Measurements from ENCODE around the gene NFIC. TPM values are rescaled to one million over a fixed set of nuclear protein-coding genes. Genes with fewer than 3 reads are reported as not detected.
"Not testable (repeated sequence)": the region's sequence is repeated elsewhere in the genome, so short reads cannot be mapped to it uniquely, and the experiment has no call there.

Gene NFIC
- polyA plus RNA-seq, 4 donors, result 4.5 to 37.9 (median 8.2) TPM

GRCh38 chr19:3323026-3323425 is 43.4 kb upstream of the NFIC start:
- H3K4me3 ChIP-seq (ENCODE audit: low read depth in 1 of 3, low read length in 3 of 3), result no peak overlapping the region
- H3K36me3 ChIP-seq (ENCODE audit: control insufficient read depth in 3 of 3, insufficient read depth in 2 of 3, low read depth in 1 of 3, low read length in 3 of 3), result no peaks in the 10 kb centered on the region
- H3K4me1 ChIP-seq (ENCODE audit: control insufficient read depth in 3 of 3, insufficient read depth in 2 of 3, low read depth in 1 of 3, low read length in 2 of 3), result no peaks in the 10 kb centered on the region
- FAIRE-seq (no peak), DNase-seq (no peak)
- peaks cover 0 to 2% of the 10 kb centered on the region in 2 donors for H3K9me3 ChIP-seq (ENCODE audit: control insufficient read depth in 2 of 2, insufficient read depth in 1 of 2, low read depth in 1 of 2, low read length in 1 of 2)
- WGBS, 3 donors, result 47 to 71% methylated on average over 1 to 2 of the region's 2 CpGs; no CpG with 5 or more reads in 1 of the 3 donors
- H3K27ac ChIP-seq (ENCODE audit: low read depth in 1 of 3, low read length in 2 of 3), result no peak overlapping the region
- H3K27me3 ChIP-seq (ENCODE audit: control insufficient read depth in 3 of 3, insufficient read depth in 3 of 3, low read length in 3 of 3), result no peaks in the 10 kb centered on the region

GRCh38 chr19:3323658-3324057 is 42.7 kb upstream of the NFIC start:
- FAIRE-seq, result no peak
- no peak for DNase-seq
- Histone ChIP-seq H3K36me3 (ENCODE audit: control insufficient read depth in 3 of 3, insufficient read depth in 2 of 3, low read depth in 1 of 3, low read length in 3 of 3) (no peaks in the 10 kb centered on the region), H3K4me3 (ENCODE audit: low read depth in 1 of 3, low read length in 3 of 3) (no peak overlapping the region), H3K27me3 (ENCODE audit: control insufficient read depth in 3 of 3, insufficient read depth in 3 of 3, low read length in 3 of 3) (no peaks in the 10 kb centered on the region), H3K27ac (ENCODE audit: low read depth in 1 of 3, low read length in 2 of 3) (no peak overlapping the region), H3K4me1 (ENCODE audit: control insufficient read depth in 3 of 3, insufficient read depth in 2 of 3, low read depth in 1 of 3, low read length in 2 of 3) (no peaks in the 10 kb centered on the region), H3K9me3 (ENCODE audit: control insufficient read depth in 2 of 2, insufficient read depth in 1 of 2, low read depth in 1 of 2, low read length in 1 of 2) (peaks cover 0 to 2% of the 10 kb centered on the region in 2 donors)
- 14 to 41% (median 29%) methylated on average over 1 to 2 of the region's 2 CpGs for WGBS, 3 donors

- peak in 1 of 2 donors; percentile 55 for DNase-seq
- no peak overlapping the region for H3K27ac ChIP-seq (ENCODE audit: low read depth in 1 of 3, low read length in 2 of 3)
Measured at GRCh38 chr19:3324405-3324856, 42.0 kb upstream of the NFIC start.

GRCh38 chr19:3325451-3325850 is 40.9 kb upstream of the NFIC start:
- no peaks in the 10 kb centered on the region for H3K27me3 ChIP-seq (ENCODE audit: control insufficient read depth in 3 of 3, insufficient read depth in 3 of 3, low read length in 3 of 3)
- no peak for DNase-seq
- no peaks in the 10 kb centered on the region for H3K36me3 ChIP-seq (ENCODE audit: control insufficient read depth in 3 of 3, insufficient read depth in 2 of 3, low read depth in 1 of 3, low read length in 3 of 3)
- peaks cover 0 to 2% of the 10 kb centered on the region in 2 donors for H3K9me3 ChIP-seq (ENCODE audit: control insufficient read depth in 2 of 2, insufficient read depth in 1 of 2, low read depth in 1 of 2, low read length in 1 of 2)
- no peaks in the 10 kb centered on the region for H3K4me1 ChIP-seq (ENCODE audit: control insufficient read depth in 3 of 3, insufficient read depth in 2 of 3, low read depth in 1 of 3, low read length in 2 of 3)
- WGBS, 3 donors, result 78 to 85% (median 79%) methylated on average over 1 of the region's 1 CpG
- H3K4me3 ChIP-seq (ENCODE audit: low read depth in 1 of 3, low read length in 3 of 3), result no peak overlapping the region
- no peak for FAIRE-seq
- no peak overlapping the region for H3K27ac ChIP-seq (ENCODE audit: low read depth in 1 of 3, low read length in 2 of 3)

More at GRCh38 chr19:3324405-3324856, 42.0 kb upstream of the NFIC start:
- H3K4me1 ChIP-seq (ENCODE audit: control insufficient read depth in 3 of 3, insufficient read depth in 2 of 3, low read depth in 1 of 3, low read length in 2 of 3), result no peaks in the 10 kb centered on the region
- FAIRE-seq, result no peak
- no peaks in the 10 kb centered on the region for H3K27me3 ChIP-seq (ENCODE audit: control insufficient read depth in 3 of 3, insufficient read depth in 3 of 3, low read length in 3 of 3)
- WGBS, 3 donors, result 29 to 42% (median 30%) methylated on average over 5 of the region's 5 CpGs
- H3K4me3 ChIP-seq (ENCODE audit: low read depth in 1 of 3, low read length in 3 of 3), result no peak overlapping the region
- peaks cover 0 to 2% of the 10 kb centered on the region in 2 donors for H3K9me3 ChIP-seq (ENCODE audit: control insufficient read depth in 2 of 2, insufficient read depth in 1 of 2, low read depth in 1 of 2, low read length in 1 of 2)
- no peaks in the 10 kb centered on the region for H3K36me3 ChIP-seq (ENCODE audit: control insufficient read depth in 3 of 3, insufficient read depth in 2 of 3, low read depth in 1 of 3, low read length in 3 of 3)

- peaks cover 0 to 2% of the 10 kb centered on the region in 2 donors for H3K9me3 ChIP-seq (ENCODE audit: control insufficient read depth in 2 of 2, insufficient read depth in 1 of 2, low read depth in 1 of 2, low read length in 1 of 2)
- no peak overlapping the region for H3K4me3 ChIP-seq (ENCODE audit: low read depth in 1 of 3, low read length in 3 of 3)
- no peaks in the 10 kb centered on the region for H3K27me3 ChIP-seq (ENCODE audit: control insufficient read depth in 3 of 3, insufficient read depth in 3 of 3, low read length in 3 of 3)
- no peaks in the 10 kb centered on the region for H3K4me1 ChIP-seq (ENCODE audit: control insufficient read depth in 3 of 3, insufficient read depth in 2 of 3, low read depth in 1 of 3, low read length in 2 of 3)
- no peak overlapping the region for H3K27ac ChIP-seq (ENCODE audit: low read depth in 1 of 3, low read length in 2 of 3)
- WGBS, 3 donors, result 95 to 100% (median 97%) methylated on average over 3 of the region's 3 CpGs
- no peaks in the 10 kb centered on the region for H3K36me3 ChIP-seq (ENCODE audit: control insufficient read depth in 3 of 3, insufficient read depth in 2 of 3, low read depth in 1 of 3, low read length in 3 of 3)
- DNase-seq, result no peak
- no peak for FAIRE-seq
Measured at GRCh38 chr19:3328743-3329142, 37.6 kb upstream of the NFIC start.

- H3K4me3 ChIP-seq (ENCODE audit: low read depth in 1 of 3, low read length in 3 of 3), result no peak overlapping the region
- DNase-seq (no peak), FAIRE-seq (no peak)
- WGBS, 3 donors, result 75 to 82% (median 78%) methylated on average over 9 of the region's 9 CpGs
- H3K27me3 ChIP-seq (ENCODE audit: control insufficient read depth in 3 of 3, insufficient read depth in 3 of 3, low read length in 3 of 3), result no peaks in the 10 kb centered on the region
- H3K9me3 ChIP-seq (ENCODE audit: control insufficient read depth in 2 of 2, insufficient read depth in 1 of 2, low read depth in 1 of 2, low read length in 1 of 2), result peaks cover 0 to 2% of the 10 kb centered on the region in 2 donors
- H3K4me1 ChIP-seq (ENCODE audit: control insufficient read depth in 3 of 3, insufficient read depth in 2 of 3, low read depth in 1 of 3, low read length in 2 of 3), result no peaks in the 10 kb centered on the region
- H3K36me3 ChIP-seq (ENCODE audit: control insufficient read depth in 3 of 3, insufficient read depth in 2 of 3, low read depth in 1 of 3, low read length in 3 of 3), result no peaks in the 10 kb centered on the region
- no peak overlapping the region for H3K27ac ChIP-seq (ENCODE audit: low read depth in 1 of 3, low read length in 2 of 3)
Measured at GRCh38 chr19:3330047-3330446, 36.3 kb upstream of the NFIC start.

- H3K4me1 ChIP-seq (ENCODE audit: control insufficient read depth in 3 of 3, insufficient read depth in 2 of 3, low read depth in 1 of 3, low read length in 2 of 3); H3K36me3 ChIP-seq (ENCODE audit: control insufficient read depth in 3 of 3, insufficient read depth in 2 of 3, low read depth in 1 of 3, low read length in 3 of 3); H3K4me3 ChIP-seq (ENCODE audit: low read depth in 1 of 3, low read length in 3 of 3); FAIRE-seq; DNase-seq; H3K27me3 ChIP-seq (ENCODE audit: control insufficient read depth in 3 of 3, insufficient read depth in 3 of 3, low read length in 3 of 3); H3K9me3 ChIP-seq (ENCODE audit: control insufficient read depth in 2 of 2, insufficient read depth in 1 of 2, low read depth in 1 of 2, low read length in 1 of 2); H3K27ac ChIP-seq (ENCODE audit: low read depth in 1 of 3, low read length in 2 of 3): not testable (repeated sequence)
- WGBS, 3 donors, result 80 to 92% (median 89%) methylated on average over 1 of the region's 1 CpG
Measured at GRCh38 chr19:3332232-3332631, 34.2 kb upstream of the NFIC start.

GRCh38 chr19:3333020-3333583 is 33.3 kb upstream of the NFIC start:
- Histone ChIP-seq H3K4me1 (ENCODE audit: control insufficient read depth in 3 of 3, insufficient read depth in 2 of 3, low read depth in 1 of 3, low read length in 2 of 3) (peaks cover 0 to 8% (median 7%) of the 10 kb centered on the region in 3 donors), H3K27ac (ENCODE audit: low read depth in 1 of 3, low read length in 2 of 3) (peak overlapping the region in 1 of 3 donors; percentile 74), H3K9me3 (ENCODE audit: control insufficient read depth in 2 of 2, insufficient read depth in 1 of 2, low read depth in 1 of 2, low read length in 1 of 2) (no peaks in the 10 kb centered on the region), H3K27me3 (ENCODE audit: control insufficient read depth in 3 of 3, insufficient read depth in 3 of 3, low read length in 3 of 3) (no peaks in the 10 kb centered on the region), H3K4me3 (ENCODE audit: low read depth in 1 of 3, low read length in 3 of 3) (no peak overlapping the region), H3K36me3 (ENCODE audit: control insufficient read depth in 3 of 3, insufficient read depth in 2 of 3, low read depth in 1 of 3, low read length in 3 of 3) (no peaks in the 10 kb centered on the region)
- WGBS, 3 donors, result 64 to 69% (median 65%) methylated on average over 4 of the region's 4 CpGs
- DNase-seq, result no peak
- no peak for FAIRE-seq

GRCh38 chr19:3333662-3334061 is 32.7 kb upstream of the NFIC start:
- Histone ChIP-seq H3K27ac (ENCODE audit: low read depth in 1 of 3, low read length in 2 of 3) (peak overlapping the region in 1 of 3 donors; percentile 74), H3K4me3 (ENCODE audit: low read depth in 1 of 3, low read length in 3 of 3) (no peak overlapping the region), H3K27me3 (ENCODE audit: control insufficient read depth in 3 of 3, insufficient read depth in 3 of 3, low read length in 3 of 3) (no peaks in the 10 kb centered on the region), H3K36me3 (ENCODE audit: control insufficient read depth in 3 of 3, insufficient read depth in 2 of 3, low read depth in 1 of 3, low read length in 3 of 3) (no peaks in the 10 kb centered on the region), H3K9me3 (ENCODE audit: control insufficient read depth in 2 of 2, insufficient read depth in 1 of 2, low read depth in 1 of 2, low read length in 1 of 2) (no peaks in the 10 kb centered on the region), H3K4me1 (ENCODE audit: control insufficient read depth in 3 of 3, insufficient read depth in 2 of 3, low read depth in 1 of 3, low read length in 2 of 3) (peaks cover under 1 to 8% (median 7%) of the 10 kb centered on the region in 3 donors)
- DNase-seq (no peak), FAIRE-seq (no peak)
- 87 to 90% (median 89%) methylated on average over 6 to 8 of the region's 8 CpGs for WGBS, 3 donors
